Measurements from ENCODE around the gene NCOA7.

Gene NCOA7

DNA sequence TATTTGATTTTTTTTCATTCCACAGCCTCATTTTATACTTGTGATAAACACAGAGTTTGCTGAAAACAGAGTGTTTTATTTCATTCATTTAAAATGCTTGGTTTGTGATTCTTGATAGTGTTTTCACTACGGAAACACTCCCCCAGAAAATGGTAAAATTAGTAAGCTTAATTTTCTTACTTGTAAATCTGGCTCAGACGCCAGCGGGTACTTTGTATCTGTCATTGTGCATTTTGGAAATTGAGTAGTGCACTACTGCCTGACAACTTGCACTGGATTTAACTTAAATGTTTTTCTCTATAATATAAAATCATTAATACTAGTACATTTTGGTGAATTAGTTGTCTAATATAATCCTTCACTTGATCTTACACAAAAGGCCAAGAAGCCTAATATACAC lies 128.9 kb downstream of the NCOA7 start:
- TF ChIP-seq, protein P1, sequence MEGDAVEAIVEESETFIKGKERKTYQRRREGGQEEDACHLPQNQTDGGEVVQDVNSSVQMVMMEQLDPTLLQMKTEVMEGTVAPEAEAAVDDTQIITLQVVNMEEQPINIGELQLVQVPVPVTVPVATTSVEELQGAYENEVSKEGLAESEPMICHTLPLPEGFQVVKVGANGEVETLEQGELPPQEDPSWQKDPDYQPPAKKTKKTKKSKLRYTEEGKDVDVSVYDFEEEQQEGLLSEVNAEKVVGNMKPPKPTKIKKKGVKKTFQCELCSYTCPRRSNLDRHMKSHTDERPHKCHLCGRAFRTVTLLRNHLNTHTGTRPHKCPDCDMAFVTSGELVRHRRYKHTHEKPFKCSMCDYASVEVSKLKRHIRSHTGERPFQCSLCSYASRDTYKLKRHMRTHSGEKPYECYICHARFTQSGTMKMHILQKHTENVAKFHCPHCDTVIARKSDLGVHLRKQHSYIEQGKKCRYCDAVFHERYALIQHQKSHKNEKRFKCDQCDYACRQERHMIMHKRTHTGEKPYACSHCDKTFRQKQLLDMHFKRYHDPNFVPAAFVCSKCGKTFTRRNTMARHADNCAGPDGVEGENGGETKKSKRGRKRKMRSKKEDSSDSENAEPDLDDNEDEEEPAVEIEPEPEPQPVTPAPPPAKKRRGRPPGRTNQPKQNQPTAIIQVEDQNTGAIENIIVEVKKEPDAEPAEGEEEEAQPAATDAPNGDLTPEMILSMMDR (IDR thresholded peaks at IDR 0.05; ENCODE audit: borderline replicate concordance, insufficient read depth, low read depth, low read length) = no peak
- peak overlapping the region; percentile 38 for H3K4me3 ChIP-seq (ENCODE audit: low read depth, low read length)

DNA sequence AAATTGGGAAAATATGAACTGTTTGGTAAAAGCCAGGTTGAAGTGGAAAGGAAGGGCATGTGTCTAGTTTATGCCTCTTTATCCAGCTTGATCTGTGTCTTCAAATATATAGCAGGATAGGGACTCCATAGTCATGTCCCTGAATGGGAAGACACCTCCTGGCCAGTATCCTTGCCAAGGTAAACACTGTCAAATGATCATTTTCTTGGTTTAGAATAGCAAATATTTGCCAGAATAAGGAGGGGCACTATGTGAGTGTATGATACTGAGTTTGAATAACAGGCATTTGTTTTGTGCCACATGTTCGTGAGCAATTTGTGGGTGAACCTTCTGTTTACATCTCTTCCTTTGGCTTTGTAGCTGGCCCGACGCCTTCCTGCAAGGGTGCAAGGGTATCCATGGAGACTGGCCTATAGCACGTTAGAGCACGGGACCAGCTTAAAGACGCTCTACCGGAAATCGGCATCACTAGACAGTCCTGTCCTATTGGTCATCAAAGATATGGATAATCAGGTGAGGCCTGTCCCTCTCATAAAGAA lies 131.6 kb downstream of the NCOA7 start:
- no peak overlapping the region for H3K4me3 ChIP-seq (ENCODE audit: low read depth, low read length)
- TF ChIP-seq, protein P1 (IDR thresholded peaks at IDR 0.05; ENCODE audit: borderline replicate concordance, insufficient read depth, low read depth, low read length) = no peak

DNA sequence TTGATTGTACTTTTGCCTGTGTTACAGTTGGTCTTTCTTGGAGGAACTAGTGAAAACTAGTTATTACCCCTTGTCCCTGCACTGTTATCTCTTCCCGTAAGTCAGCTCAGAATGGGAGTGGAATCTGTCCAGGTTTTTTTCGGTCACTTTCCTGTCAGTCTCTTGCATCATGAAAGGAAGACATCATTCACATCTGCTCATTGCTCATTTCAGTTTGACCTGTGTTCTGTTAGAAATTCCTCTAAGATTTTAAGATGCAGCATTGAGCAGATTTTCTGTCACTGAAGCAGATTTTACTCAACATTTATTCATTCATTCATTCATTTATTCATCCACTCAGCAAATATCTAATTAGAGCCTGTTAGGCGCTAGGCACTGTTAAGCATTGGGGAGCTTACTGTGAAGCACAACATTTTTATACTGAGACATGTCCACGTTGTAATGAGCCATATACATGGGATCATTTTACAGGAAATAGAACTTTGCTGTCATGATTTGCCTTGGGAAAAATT lies 132.7 kb downstream of the NCOA7 start:
- no peak overlapping the region for H3K4me3 ChIP-seq (ENCODE audit: low read depth, low read length)
- TF ChIP-seq, protein P1 (IDR thresholded peaks at IDR 0.05; ENCODE audit: borderline replicate concordance, insufficient read depth, low read depth, low read length) = no peak

DNA sequence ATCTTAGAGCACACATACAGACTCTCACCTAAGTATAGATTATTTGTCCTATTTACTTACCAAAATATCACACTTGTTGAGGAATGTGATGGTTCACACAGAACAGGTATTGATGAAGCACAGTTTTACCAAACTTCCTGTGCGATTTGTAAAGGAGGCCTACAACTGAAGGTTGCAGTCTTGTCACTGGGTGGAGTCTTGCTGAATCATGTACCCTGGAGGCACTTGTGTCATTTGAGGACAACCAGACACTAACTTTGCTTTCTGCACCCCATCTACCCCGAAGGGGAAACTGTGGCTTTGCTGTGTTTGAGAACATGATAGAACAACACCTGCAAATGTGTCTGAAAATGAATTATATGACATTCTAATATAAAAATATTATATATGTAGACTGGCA lies 133.4 kb downstream of the NCOA7 start:
- no peak overlapping the region for H3K4me3 ChIP-seq (ENCODE audit: low read depth, low read length)
- TF ChIP-seq, protein P1 (IDR thresholded peaks at IDR 0.05; ENCODE audit: borderline replicate concordance, insufficient read depth, low read depth, low read length) = no peak

DNA sequence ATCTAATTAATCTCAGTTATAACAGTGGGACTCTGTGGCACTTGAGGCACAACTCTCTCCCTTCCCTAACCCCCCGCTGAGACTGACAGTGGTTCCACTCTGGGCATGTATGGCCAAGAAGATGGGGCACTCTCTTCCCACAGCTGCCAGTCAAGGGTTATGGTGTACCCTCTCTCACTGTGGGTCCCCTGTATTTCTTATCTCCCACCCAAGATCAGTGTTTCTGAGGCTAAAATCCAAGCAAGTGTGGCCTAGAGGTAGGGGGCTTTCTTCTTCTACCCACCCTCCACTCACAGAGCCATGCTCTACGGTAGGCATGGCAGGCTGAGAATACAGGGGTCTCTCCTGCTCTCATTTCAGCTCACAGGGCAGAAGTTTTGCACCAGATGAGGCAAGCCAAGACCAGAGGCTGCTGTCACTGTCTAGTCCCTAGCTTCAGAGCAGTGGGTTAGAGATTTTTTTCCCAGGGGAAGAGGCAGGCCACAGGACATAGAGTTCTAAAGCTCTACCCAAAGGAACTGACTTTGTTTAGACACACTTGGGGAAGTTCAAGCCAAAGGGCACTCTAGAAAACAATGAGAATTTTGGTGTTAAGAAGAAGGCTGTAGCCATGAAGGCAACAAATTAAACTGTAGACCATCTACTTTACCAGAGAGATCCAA lies 134.1 kb downstream of the NCOA7 start:
- H3K4me3 ChIP-seq (ENCODE audit: low read depth, low read length) = no peak overlapping the region
- TF ChIP-seq, protein P1 (IDR thresholded peaks at IDR 0.05; ENCODE audit: borderline replicate concordance, insufficient read depth, low read depth, low read length) = no peak

DNA sequence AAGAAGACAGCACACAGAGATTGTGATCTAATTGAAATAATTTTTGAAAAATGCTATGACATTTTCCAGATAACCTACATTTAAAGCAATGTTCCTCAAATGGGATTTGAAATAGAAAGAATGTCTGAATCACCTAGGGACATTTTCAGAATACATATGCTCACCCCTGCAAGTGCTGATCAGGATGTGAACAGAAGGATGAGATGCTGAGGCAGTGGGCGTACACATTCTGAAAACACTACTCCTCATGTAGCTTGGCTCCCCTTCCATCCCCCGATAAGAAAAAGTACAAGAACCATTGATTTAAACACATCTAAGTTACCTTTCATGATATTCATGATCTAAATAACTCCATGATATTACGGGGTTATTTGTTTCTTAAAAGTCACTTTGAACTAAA lies 136.0 kb downstream of the NCOA7 start:
- no peak overlapping the region for H3K4me3 ChIP-seq (ENCODE audit: low read depth, low read length)
- TF ChIP-seq, protein P1 (IDR thresholded peaks at IDR 0.05; ENCODE audit: borderline replicate concordance, insufficient read depth, low read depth, low read length) = no peak

DNA sequence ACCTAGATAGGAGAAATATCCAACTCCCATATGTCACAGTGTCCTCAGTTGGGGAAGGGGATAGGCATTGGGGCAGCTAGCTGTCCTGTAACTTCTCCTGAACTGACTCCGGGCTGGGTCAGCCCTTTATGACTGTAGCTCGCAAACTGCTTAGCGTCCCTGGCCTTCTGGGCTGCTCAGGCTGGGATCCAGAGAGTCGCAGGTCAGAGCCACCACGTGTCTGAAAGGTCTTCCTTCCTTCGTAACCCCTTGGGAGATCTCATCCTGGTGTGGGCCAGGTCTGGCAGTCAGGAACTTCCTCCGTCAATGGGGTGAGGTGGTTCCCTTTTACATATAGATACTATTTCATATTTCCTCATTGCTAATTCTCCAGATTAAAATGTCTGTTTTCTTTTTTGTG lies 137.0 kb downstream of the NCOA7 start:
- no peak overlapping the region for H3K4me3 ChIP-seq (ENCODE audit: low read depth, low read length)
- TF ChIP-seq, protein P1 (IDR thresholded peaks at IDR 0.05; ENCODE audit: borderline replicate concordance, insufficient read depth, low read depth, low read length) = no peak
